Naive thymus-derived CD4-positive, alpha-beta T cell (primary cell): ENCODE results near the gene SIK3. TPM values are rescaled to one million over a fixed set of nuclear protein-coding genes. Genes with fewer than 3 reads are reported as not detected.

ENCODE experiments used
- ATAC-seq: fragments of 150-1000 bp; cut with Tn5 transposase; 2 replicates; pipeline ENCODE4 v1.10.0; 2021; ENCODE audit warnings: mild to moderate bottlenecking, moderate library complexity
- CTCF ChIA-PET: fragments of 350-600 bp; sonication (Branson Sonifier 250); formaldehyde crosslinking; loops from one replicate; lab custom pipeline; 2021; ENCODE audit warnings: antibody characterized with exemption; lab: Charles Lee
- POLR2A ChIA-PET: fragments of 350-600 bp; sonication (Branson Sonifier 250); formaldehyde crosslinking; loops from one replicate; lab custom pipeline; 2021; ENCODE audit warnings: antibody characterized with exemption, inconsistent platforms; lab: Charles Lee
- DNase-seq, 9 donors: peaks; one replicate each; pipeline versions ENCODE4 v3.0.0 to v3.0.0-alpha.2; 2020 to 2022; ENCODE audit warnings: mixed read lengths in 1 of 9
- H3K27ac ChIP-seq: one replicate; pipeline ENCODE4 v1.7.0; 2013; ENCODE audit warnings: mild to moderate bottlenecking, low read depth, low read length, moderate library complexity
- H3K27me3 ChIP-seq, 2 donors: one replicate each; pipeline ENCODE4 v1.7.0; 2013; ENCODE audit warnings: low read length in 2 of 2, mild to moderate bottlenecking in 2 of 2, moderate library complexity in 2 of 2; ENCODE audit not compliant: control insufficient read depth in 2 of 2, insufficient read depth in 2 of 2
- H3K36me3 ChIP-seq, 3 experiments: 1 replicate in 2 of 3; 2 replicates in 1 of 3; pipeline ENCODE4 v1.7.0; 2013; ENCODE audit warnings: low read length in 3 of 3, mild to moderate bottlenecking in 3 of 3, moderate library complexity in 1 of 3; ENCODE audit not compliant: insufficient read depth in 3 of 3, control insufficient read depth in 2 of 3
- H3K4me1 ChIP-seq, 2 donors: one replicate each; pipeline ENCODE4 v1.7.0; 2013; ENCODE audit warnings: low read length in 2 of 2, mild to moderate bottlenecking in 2 of 2, moderate library complexity in 1 of 2; ENCODE audit not compliant: control insufficient read depth in 2 of 2, insufficient read depth in 2 of 2
- H3K4me3 ChIP-seq: 2 replicates; pipeline ENCODE4 v1.7.0; 2013; ENCODE audit warnings: mild to moderate bottlenecking, low read length
- H3K9me3 ChIP-seq, 3 experiments: 1 replicate in 2 of 3; 2 replicates in 1 of 3; pipeline ENCODE4 v1.7.0; 2013; ENCODE audit warnings: low read length in 3 of 3; ENCODE audit not compliant: control insufficient read depth in 2 of 3
- H3K27ac Mint-ChIP-seq, 9 donors: one replicate each; pipeline ENCODE4 v1.8.0; 2020 to 2022; ENCODE audit warnings: mixed read lengths in 9 of 9, mild to moderate bottlenecking in 8 of 9, moderate library complexity in 5 of 9, inconsistent platforms in 2 of 9
- H3K27me3 Mint-ChIP-seq, 5 donors: one replicate each; pipeline ENCODE4 v1.8.0; 2021 to 2022; ENCODE audit warnings: mixed read lengths in 5 of 5, mild to moderate bottlenecking in 1 of 5
- H3K36me3 Mint-ChIP-seq, 5 donors: one replicate each; pipeline ENCODE4 v1.8.0; 2020 to 2022; ENCODE audit warnings: mixed read lengths in 5 of 5, mild to moderate bottlenecking in 3 of 5, inconsistent platforms in 1 of 5
- H3K4me1 Mint-ChIP-seq, 7 donors: one replicate each; pipeline ENCODE4 v1.8.0; 2020 to 2022; ENCODE audit warnings: mixed read lengths in 7 of 7, mild to moderate bottlenecking in 3 of 7, inconsistent platforms in 1 of 7
- H3K4me3 Mint-ChIP-seq, 10 donors: one replicate each; pipeline ENCODE4 v1.8.0; 2020 to 2022; ENCODE audit warnings: mild to moderate bottlenecking in 10 of 10, mixed read lengths in 10 of 10, moderate library complexity in 6 of 10, inconsistent platforms in 2 of 10
- H3K9me3 Mint-ChIP-seq, 11 donors: one replicate each; pipeline ENCODE4 v1.8.0; 2020 to 2022; ENCODE audit warnings: mixed read lengths in 11 of 11, mild to moderate bottlenecking in 4 of 11, inconsistent platforms in 1 of 11, moderate library complexity in 1 of 11
- intact Hi-C, 2 donors: fragments of 100-400 bp; cut with micrococcal nuclease; formaldehyde crosslinking; loops; one replicate each; pipeline ENCODE4 v1.15.1; 2023
- polyA plus RNA-seq, 2 donors: library from polyadenylated mRNA; unstranded; fragments of 300-500 nt; fragmentation: Illumina TruSeq; gene quantifications; one replicate each; pipeline ENCODE4 v1.2.3, GENCODE V29; 2021
- total RNA-seq, 6 experiments: library from RNA in 5 of 6; stranded (reverse) in 5 of 6; gene quantifications; 1 replicate in 5 of 6; 2 replicates in 1 of 6; pipeline ENCODE4 v1.2.3 and lab custom pipeline; 2021 to 2026

Gene SIK3
- total and polyA plus RNA-seq, 7 experiments from 2014 or later = 13.3 to 85.2 (median 64.4) TPM

DNA sequence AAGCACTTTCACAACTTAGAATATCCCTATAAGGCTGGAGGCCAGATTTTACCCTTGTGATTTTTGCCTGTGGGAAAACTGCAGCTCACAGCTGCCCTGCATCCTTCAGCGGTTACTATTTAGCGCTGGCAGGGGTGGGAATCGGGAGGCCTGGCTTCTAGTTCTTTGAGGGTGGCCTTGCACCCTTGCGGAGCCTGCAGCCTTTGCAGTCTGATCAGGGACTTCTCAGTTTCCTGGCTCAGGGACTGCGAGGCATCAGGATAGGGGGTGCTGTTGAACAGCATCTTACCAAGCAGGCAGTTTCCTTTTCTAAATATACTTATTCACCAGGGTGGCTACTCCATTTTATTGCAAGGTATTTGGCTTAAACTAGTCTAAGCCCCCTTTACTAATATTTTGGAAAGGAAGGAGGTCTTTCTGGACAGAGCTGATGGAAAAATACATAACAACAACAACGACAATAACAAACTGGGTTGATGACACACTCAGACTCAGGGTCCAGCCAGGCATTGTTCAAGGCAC, 257.9 kb downstream of the SIK3 start:
- CTCF ChIA-PET = no interaction called here
- Histone ChIP-seq H3K27ac (no peak overlapping the region), H3K27me3 (no peaks in the 10 kb centered on the region), H3K4me3 (no peak overlapping the region), H3K36me3 (peaks cover 0 to 15% (median under 1%) of the 10 kb centered on the region in 3 experiments), H3K4me1 (peaks cover 4 to 7% of the 10 kb centered on the region in 2 donors), H3K9me3 (no peaks in the 10 kb centered on the region)
- Mint-ChIP-seq H3K36me3 (peaks cover 0 to 14% (median 5%) of the 10 kb centered on the region in 5 donors), H3K27me3 (no peaks in the 10 kb centered on the region), H3K9me3 (no peaks in the 10 kb centered on the region), H3K27ac (peak overlapping the region in 2 of 9 donors; percentile 0 to 12), H3K4me3 (no peak overlapping the region), H3K4me1 (peaks cover 0 to 15% (median 8%) of the 10 kb centered on the region in 7 donors)
- no peak for DNase-seq
- POLR2A ChIA-PET = interaction anchor here (0.8 to 1.3 kb wide), 2 partner anchors 9 to 11 kb away, joined by 3 to 4 read pairs; no protein-coding TSS in a partner anchor
- intact Hi-C loops = loop anchor here in 1 of 2 donors (1.0 kb wide), 1 partner anchor 266 kb away; no protein-coding TSS in a partner anchor
- no peak for ATAC-seq

DNA sequence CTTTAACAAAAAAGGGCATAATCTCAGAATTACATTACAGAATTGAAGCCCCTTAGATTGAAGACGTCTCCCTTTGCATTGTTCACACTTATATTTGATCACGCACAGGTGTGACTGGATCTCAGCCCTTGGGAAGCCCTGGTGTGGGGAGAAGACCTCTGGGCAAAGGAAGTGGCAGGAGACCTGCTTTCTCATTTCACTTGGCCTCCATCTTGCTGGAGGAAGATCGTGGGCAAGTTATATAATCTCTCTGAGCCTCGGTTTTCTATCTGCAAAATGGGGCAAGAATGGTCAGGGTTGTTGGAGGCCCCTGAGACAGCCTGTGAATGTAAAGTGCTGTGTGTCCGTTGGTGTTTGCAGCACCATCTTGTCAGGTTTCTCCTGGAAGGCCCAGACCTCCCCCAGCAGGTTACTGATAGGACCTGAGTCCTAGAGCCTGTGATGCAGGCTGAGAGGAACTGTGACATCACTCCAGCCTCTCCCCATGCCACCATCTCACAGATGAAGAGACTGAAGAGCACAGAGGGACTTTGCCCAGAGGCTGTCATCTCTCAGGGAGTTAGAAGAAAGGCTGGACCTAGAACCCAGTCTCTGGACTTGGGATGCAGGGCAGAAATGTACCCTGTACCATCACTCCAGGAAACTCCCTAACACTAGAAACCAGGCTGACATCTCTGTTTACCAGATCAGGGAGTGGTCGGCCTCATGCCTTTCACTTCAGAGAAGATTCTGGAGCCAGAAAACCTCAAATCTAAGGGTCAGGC, 259.7 kb downstream of the SIK3 start:
- Mint-ChIP-seq H3K36me3 (peaks cover 0 to 5% (median 1%) of the 10 kb centered on the region in 5 donors), H3K9me3 (no peaks in the 10 kb centered on the region), H3K4me1 (peaks cover 4 to 17% (median 14%) of the 10 kb centered on the region in 7 donors), H3K4me3 (peak overlapping the region in 1 of 10 donors; percentile 35), H3K27me3 (peaks cover 0 to 4% (median 0%) of the 10 kb centered on the region in 5 donors), H3K27ac (peak overlapping the region in 2 of 9 donors; percentile 36 to 51)
- H3K4me3 ChIP-seq = no peak overlapping the region
- H3K36me3 ChIP-seq = peaks cover 0 to 2% (median 0%) of the 10 kb centered on the region in 3 experiments
- ChIA-PET CTCF (no interaction called here), POLR2A (no interaction called here)
- no peaks in the 10 kb centered on the region for H3K9me3 ChIP-seq
- H3K4me1 ChIP-seq = peaks cover 4 to 9% of the 10 kb centered on the region in 2 donors
- no peak overlapping the region for H3K27ac ChIP-seq
- intact Hi-C loops = loop anchor here (5.0 kb wide), 3 partner anchors 106 to 389 kb away; partner anchors contain the start of gene SIK3 (in 1 of the 2)
- H3K27me3 ChIP-seq = no peaks in the 10 kb centered on the region
- ATAC-seq = no peak
- no peak for DNase-seq

- intact Hi-C loops = loop anchor here (5.0 kb wide), 3 partner anchors 105 to 390 kb away; partner anchors contain the start of gene SIK3 (in 1 of the 2)
- peaks cover 4 to 17% (median 14%) of the 10 kb centered on the region in 7 donors for H3K4me1 Mint-ChIP-seq
- H3K4me3 ChIP-seq = no peak within 1 kb of the TSS
- H3K27me3 ChIP-seq = no peaks in the 10 kb centered on the region
- no peaks in the 10 kb centered on the region for H3K36me3 ChIP-seq
- H3K4me1 ChIP-seq = peaks cover 4 to 9% of the 10 kb centered on the region in 2 donors
- no peak within 1 kb of the TSS for H3K27ac ChIP-seq
- H3K27me3 Mint-ChIP-seq = peaks cover 0 to 4% (median 0%) of the 10 kb centered on the region in 5 donors
- POLR2A ChIA-PET = interaction anchor here (0.5 to 3.6 kb wide), 5 partner anchors 16 to 1467 kb away, joined by 3 to 49 read pairs (median 14); partner anchors contain the start of genes APOA5 and ZPR1
- peak within 1 kb of the TSS in 1 of 10 donors; percentile 35 for H3K4me3 Mint-ChIP-seq
- peak within 1 kb of the TSS in 2 of 9 donors; percentile 36 to 51 for H3K27ac Mint-ChIP-seq
- no peaks in the 10 kb centered on the region for H3K9me3 ChIP-seq
- DNase-seq (no peak), ATAC-seq (no peak)
- CTCF ChIA-PET = interaction anchor here (1.4 to 3.3 kb wide), 3 partner anchors 15 to 390 kb away, joined by 6 to 66 read pairs (median 51); partner anchors contain the start of gene APOA5
- no peaks in the 10 kb centered on the region for H3K36me3 Mint-ChIP-seq
- no peaks in the 10 kb centered on the region for H3K9me3 Mint-ChIP-seq
Measured at GRCh38 chr11:116837231-116838091, 260.8 kb downstream of the SIK3 start, which contains the start of gene APOA1. Gene APOA1, minus strand, starts transcription at chr11:116837622. Its CDS starts 235 bp downstream, at chr11:116837387.

- peaks cover 0 to 4% (median 0%) of the 10 kb centered on the region in 5 donors for H3K27me3 Mint-ChIP-seq
- CTCF ChIA-PET = interaction anchor here (0.5 to 3.3 kb wide), 21 partner anchors 12 to 394 kb away, joined by 3 to 66 read pairs (median 5); partner anchors contain the start of genes APOA5, BUD13 and ZPR1
- H3K9me3 Mint-ChIP-seq = no peaks in the 10 kb centered on the region
- no peak overlapping the region for H3K4me3 ChIP-seq
- no peaks in the 10 kb centered on the region for H3K36me3 ChIP-seq
- DNase-seq (no peak), ATAC-seq (no peak)
- H3K36me3 Mint-ChIP-seq = no peaks in the 10 kb centered on the region
- H3K27me3 ChIP-seq = no peaks in the 10 kb centered on the region
- no peaks in the 10 kb centered on the region for H3K9me3 ChIP-seq
- H3K4me1 ChIP-seq = peaks cover 4 to 9% of the 10 kb centered on the region in 2 donors
- H3K27ac Mint-ChIP-seq = no peak overlapping the region
- intact Hi-C loops = loop anchor here (1.0 to 5.0 kb wide), 10 partner anchors 17 to 391 kb away; partner anchors contain the start of genes APOA5 (in 2 of the 2), BUD13 (in 1 of the 2) and SIK3 (in 1 of the 2)
- H3K27ac ChIP-seq = no peak overlapping the region
- H3K4me3 Mint-ChIP-seq = no peak overlapping the region
- POLR2A ChIA-PET = interaction anchor here (0.8 to 3.6 kb wide), 8 partner anchors 10 to 395 kb away, joined by 3 to 49 read pairs (median 5); partner anchors contain the start of genes APOA5, PCSK7, RNF214 and ZPR1
- H3K4me1 Mint-ChIP-seq = peaks cover 4 to 17% (median 14%) of the 10 kb centered on the region in 7 donors
Measured at GRCh38 chr11:116836632-116836991, 261.6 kb downstream of the SIK3 start.

DNA sequence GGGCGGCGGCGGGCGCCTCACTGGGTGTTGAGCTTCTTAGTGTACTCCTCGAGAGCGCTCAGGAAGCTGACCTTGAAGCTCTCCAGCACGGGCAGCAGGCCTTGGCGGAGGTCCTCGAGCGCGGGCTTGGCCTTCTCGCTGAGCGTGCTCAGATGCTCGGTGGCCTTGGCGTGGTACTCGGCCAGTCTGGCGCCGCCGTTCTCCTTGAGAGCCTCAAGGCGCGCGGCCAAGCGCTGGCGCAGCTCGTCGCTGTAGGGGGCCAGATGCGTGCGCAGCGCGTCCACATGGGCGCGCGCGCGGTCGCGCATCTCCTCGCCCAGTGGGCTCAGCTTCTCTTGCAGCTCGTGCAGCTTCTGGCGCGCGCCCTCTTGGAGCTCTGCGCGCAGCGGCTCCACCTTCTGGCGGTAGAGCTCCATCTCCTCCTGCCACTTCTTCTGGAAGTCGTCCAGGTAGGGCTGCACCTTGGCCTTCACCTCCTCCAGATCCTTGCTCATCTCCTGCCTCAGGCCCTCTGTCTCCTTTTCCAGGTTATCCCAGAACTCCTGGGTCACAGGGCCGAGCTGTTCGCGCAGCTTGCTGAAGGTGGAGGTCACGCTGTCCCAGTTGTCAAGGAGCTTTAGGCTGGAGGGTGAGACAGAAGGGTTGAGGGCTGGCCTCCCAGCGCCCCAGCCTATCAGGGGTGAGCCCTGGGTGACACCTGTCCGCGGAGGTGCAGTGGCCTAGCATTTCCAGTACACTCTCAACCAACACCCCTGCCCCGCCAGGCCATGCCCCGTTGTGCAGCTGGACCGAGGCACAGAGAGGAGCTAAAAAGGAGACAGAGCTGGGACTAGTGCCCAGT, 262.2 kb downstream of the SIK3 start:
- peak overlapping the region; percentile 41 for H3K27ac ChIP-seq
- Mint-ChIP-seq H3K9me3 (no peaks in the 10 kb centered on the region), H3K4me3 (peak overlapping the region; percentile 68 to 84 (median 80)), H3K4me1 (peaks cover 4 to 17% (median 14%) of the 10 kb centered on the region in 7 donors), H3K27me3 (peaks cover 0 to 4% (median 0%) of the 10 kb centered on the region in 5 donors), H3K36me3 (no peaks in the 10 kb centered on the region), H3K27ac (peak overlapping the region in 6 of 9 donors; percentile 31 to 75 (median 50))
- intact Hi-C loops = loop anchor here (1.0 to 5.0 kb wide), 10 partner anchors 17 to 391 kb away; partner anchors contain the start of genes APOA5 (in 2 of the 2), BUD13 (in 1 of the 2) and SIK3 (in 1 of the 2)
- H3K4me1 ChIP-seq = peaks cover 4 to 9% of the 10 kb centered on the region in 2 donors
- no peaks in the 10 kb centered on the region for H3K27me3 ChIP-seq
- H3K9me3 ChIP-seq = no peaks in the 10 kb centered on the region
- CTCF ChIA-PET = interaction anchor here (0.5 to 3.3 kb wide), 32 partner anchors 13 to 438 kb away, joined by 3 to 66 read pairs (median 4); partner anchors contain the start of genes APOA5, BUD13 and ZPR1
- POLR2A ChIA-PET = interaction anchor here (0.6 to 3.6 kb wide), 15 partner anchors 11 to 396 kb away, joined by 3 to 49 read pairs (median 3); partner anchors contain the start of genes APOA5, PCSK7, RNF214 and ZPR1
- H3K36me3 ChIP-seq = no peaks in the 10 kb centered on the region
- peak; percentile 66 to 85 (median 80) for DNase-seq
- peak; percentile 97 for ATAC-seq
- H3K4me3 ChIP-seq = peak overlapping the region; percentile 71
